Stimulated activated CD8-positive, alpha-beta memory T cell treated with anti-CD3 and anti-CD28 coated beads, Interleukin-4, amount 100 ng/mL, for 1 hour (primary cell): Measurements from ENCODE around the gene AP1S1.
"Not testable (repeated sequence)": the region's sequence is repeated elsewhere in the genome, so short reads cannot be mapped to it uniquely, and the experiment has no call there.

Experiments
- DNase-seq, 2 donors: peaks; one replicate each; pipeline ENCODE4 v3.0.0-alpha.2; 2020; ENCODE audit warnings: low read depth in 2 of 2, low spot score in 1 of 2

AP1S1 gene

DNA sequence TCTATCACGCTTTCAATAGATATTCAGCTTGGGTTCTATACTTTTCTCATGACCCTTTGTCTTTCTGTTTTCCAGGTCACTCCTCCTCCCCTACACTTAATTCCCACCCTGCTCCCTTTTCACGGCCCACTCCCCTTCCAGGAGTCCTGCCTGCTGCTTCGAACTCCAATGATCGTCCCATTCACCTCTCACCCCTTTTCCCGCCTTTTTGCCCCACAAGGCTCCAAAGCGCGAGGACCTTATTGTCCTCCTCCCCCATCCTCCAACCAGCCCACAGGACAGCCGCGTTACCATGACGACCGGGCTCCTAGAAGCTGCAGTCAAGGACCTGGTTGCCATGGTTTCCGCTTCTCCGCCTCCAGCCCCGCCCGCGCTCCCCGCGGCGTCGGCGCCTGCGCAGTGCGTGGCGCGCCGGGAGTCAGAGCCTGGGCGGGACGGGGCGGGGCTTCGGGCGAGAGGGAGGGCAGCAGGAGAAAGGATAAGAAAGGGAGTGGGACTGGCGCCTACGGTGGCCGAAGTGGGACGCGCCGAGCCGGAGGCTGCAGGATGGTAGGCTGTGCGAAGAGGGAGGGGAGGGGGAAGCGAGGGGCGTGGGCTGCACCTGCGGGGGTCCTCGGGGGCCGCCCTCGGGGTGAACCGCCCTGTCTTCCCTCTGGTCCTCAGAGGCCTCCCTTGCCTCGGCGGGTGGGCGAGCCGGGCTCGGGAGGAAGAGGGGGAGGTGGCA is at the start of gene AP1S1:
TSS of gene AP1S1 (plus strand) at position 508 of the 724 bp plus-strand sequence. CDS start at position 547, 39 bp downstream.
- peak; percentile 74 for DNase-seq

DNA sequence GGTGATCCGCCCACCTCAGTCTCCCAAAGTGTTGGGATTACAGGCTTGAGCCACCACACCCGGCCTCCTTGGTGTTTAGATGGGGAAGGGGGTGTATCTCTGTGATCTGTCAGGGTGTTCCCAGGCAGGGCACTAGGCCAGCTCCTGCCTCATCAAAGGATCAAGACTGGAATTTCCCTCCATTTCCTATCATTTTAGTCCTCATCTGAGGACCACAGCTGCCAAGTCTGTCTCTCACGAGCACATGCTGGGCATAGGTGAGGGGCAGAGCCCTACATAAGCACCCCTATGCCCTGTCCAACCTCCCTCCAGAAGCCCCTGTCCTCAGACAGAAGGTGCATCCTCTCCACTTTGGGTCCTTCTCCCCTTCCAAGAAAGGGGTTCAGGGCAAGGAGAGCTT is 49.5 kb upstream of the AP1S1 start:
- DNase-seq = no peak

DNA sequence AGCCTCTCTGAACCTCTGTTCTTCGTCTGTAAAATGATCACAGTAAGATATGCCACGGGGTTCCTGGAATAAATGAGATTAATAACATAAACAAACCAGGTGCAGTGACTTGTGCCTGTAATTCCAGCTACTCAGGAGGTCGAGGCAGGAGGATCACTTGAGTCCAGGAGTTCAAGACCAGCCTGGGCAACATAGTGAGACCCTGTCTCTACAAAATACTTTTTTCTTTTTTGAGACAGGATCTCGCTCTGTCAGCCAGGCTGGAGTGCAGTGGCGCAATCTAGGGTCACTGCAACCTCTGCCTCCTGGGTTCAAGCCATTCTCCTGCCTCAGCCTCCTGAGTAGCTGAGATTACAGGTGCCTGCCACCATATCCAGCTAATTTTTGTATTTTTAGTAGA is 49.0 kb upstream of the AP1S1 start:
- not testable (repeated sequence) for DNase-seq

DNA sequence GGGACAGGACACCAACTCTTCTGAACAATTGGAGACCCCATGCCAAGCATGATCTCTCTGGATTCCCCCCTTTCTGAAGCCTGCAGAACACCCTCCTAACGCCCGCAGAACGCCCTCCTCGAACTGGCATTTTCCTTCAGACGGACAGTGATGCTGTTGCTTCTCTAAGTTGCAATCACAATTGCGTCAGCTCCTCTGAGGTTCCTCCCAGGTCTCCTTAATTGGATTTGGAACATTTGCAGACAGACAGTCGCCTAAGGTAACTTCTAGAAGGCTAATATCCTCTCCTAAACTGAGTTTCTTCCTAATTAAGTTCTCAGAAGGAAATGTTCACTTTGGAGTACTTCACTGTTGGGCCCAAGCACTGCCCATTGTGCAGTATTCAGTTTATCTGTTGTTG is 47.9 kb upstream of the AP1S1 start:
- DNase-seq = no peak

GRCh38 chr7:101108330-101108857 is 45.9 kb upstream of the AP1S1 start:
- no peak for DNase-seq

DNA sequence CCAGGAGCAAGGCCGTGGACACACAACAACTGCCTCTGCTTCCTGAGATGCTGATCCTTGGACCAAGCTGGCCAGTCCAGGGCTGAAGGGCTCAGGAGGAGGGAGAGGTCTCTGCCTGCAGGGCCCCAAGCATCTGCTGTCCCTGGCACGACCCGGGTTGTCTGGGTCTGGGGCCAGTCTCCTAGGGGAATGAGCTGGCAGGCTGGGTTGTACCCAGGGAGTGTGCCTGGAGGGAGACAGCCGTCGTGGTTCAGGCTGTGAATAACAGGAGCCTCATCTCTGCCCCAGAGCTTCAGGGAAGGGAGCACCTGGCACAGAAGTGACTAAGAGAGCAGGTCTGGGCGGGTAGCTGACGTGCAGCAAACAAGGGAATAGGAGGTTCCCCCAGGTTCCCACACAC is 45.3 kb upstream of the AP1S1 start:
- no peak for DNase-seq

- no peak for DNase-seq
Measured at GRCh38 chr7:101109368-101109767, 44.9 kb upstream of the AP1S1 start.

DNA sequence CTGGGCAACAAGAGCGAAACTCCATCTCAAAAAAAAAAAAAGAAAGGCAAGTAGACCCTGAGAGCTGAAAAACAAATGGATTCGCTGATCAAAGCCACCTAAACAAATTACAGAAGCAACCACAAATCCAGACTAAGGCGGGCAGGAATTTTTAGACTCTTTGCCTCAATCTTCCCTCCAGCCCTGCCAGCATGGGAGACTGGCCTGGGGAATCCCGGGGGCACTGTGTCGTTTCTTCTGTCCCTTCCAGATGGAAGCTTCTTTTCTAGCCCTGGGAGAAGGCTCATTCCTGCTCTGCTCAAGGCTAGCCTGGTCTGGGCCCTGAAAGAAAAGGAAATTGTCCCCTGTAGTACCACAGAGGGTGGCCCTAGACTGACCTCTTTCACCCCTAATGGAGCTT is 43.0 kb upstream of the AP1S1 start:
- DNase-seq = no peak

GRCh38 chr7:101112233-101112632 is 42.0 kb upstream of the AP1S1 start:
- DNase-seq = no peak

- DNase-seq = not testable (repeated sequence)
Measured at GRCh38 chr7:101113140-101113539, 41.1 kb upstream of the AP1S1 start.

- DNase-seq = no peak
Measured at GRCh38 chr7:101113836-101114235, 40.4 kb upstream of the AP1S1 start.

GRCh38 chr7:101114492-101114891 is 39.8 kb upstream of the AP1S1 start:
- no peak for DNase-seq

DNA sequence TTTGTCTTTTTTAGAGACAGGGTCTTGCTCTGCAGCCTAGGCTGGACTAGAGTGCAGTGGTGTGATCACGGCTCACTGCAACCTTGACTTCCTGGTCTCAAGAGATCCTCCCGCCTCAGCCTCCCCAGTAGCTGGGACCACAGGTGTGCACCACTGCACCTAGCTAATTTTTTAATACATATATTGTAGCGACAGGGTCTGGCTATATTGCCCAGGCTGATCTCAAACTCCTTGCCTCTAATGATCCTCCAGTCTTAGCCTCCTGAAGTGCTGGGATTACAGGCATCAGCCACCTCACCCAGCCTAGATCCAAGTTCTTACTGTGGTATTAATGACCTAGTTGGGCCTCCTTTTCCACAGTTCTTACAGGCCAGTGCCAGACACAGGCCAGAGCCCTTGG is 39.1 kb upstream of the AP1S1 start:
- no peak for DNase-seq

GRCh38 chr7:101116898-101117297 is 37.4 kb upstream of the AP1S1 start:
- no peak for DNase-seq

- no peak for DNase-seq
Measured at GRCh38 chr7:101118856-101119255, 35.4 kb upstream of the AP1S1 start.

- DNase-seq = no peak
Measured at GRCh38 chr7:101119876-101120275, 34.4 kb upstream of the AP1S1 start.

GRCh38 chr7:101120315-101120714 is 34.0 kb upstream of the AP1S1 start:
- DNase-seq = no peak

- DNase-seq = not testable (repeated sequence)
Measured at GRCh38 chr7:101121631-101121990, 32.7 kb upstream of the AP1S1 start.

GRCh38 chr7:101121991-101122932 is 32.0 kb upstream of the AP1S1 start:
- no peak for DNase-seq

DNA sequence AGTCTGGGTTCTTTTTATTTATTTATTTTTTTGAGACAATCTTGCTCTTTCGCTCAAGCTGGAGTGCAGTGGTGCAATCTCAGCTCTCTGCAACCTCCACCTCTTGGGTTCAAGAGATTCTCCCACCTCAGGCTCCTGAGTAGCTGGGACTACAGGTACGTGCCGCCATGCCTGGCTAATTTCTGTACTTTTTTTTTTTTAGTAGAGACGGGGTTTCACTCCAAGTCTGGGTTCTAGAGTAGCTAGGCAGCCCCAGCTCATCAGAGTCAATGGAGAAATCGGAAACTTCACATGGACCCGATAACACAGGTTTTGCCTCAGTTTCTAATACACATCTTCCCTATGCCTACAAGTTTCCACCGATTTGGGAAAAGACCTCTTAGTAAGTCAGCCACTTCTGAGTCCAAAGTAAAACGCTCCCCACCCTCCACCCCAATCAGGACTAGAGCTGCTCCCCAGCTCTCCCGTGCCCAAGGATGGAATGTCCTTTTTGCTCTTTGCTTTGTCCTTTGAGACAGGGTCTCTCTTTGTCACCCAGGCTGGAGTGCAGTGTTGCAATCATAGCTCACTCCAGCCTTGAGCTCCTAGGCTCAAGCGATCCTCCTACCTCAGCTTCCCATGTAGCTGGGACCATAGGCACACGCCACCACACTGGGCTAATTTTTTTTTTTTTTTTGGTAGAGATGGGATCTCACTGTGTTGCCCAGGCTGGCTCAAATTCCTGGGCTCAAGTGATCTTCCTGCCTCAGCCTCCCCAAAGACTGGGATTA is 31.2 kb upstream of the AP1S1 start:
- no peak for DNase-seq

DNA sequence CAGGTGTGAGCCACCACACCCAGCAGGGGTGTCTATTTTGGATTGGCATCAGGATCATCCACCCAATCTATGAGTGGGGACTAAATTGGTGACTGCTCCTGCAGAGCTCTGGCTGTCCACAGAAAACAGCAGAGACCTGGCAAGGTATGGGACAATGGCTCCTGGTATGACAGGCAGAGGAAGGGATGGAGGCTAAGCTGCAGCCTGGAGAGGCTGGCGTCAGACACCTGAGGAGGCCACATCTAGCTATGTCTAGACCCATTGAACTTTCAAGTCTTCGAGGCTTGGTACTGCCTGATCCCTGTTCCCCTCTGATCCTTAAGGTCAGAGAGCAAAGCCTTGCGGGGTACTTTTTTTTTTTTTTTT is 30.6 kb upstream of the AP1S1 start:
- no peak for DNase-seq
